ENCODE data around the gene CLMP. TPM values are rescaled to one million over a fixed set of nuclear protein-coding genes. Genes with fewer than 3 reads are reported as not detected.
A peak's percentile ranks its signal among the peaks of the same experiment; 100 is the strongest.

CLMP gene
- total RNA-seq, 2 donors from 2014 or later: 10.1 to 22.1 TPM

GRCh38 chr11:123046473-123047259 lies 148.4 kb downstream of the CLMP start:
- 58 to 67% methylated on average over 5 of the region's 5 CpGs for WGBS, 2 donors
- intact Hi-C loops (cut with DNase I): no loop called here
- Histone ChIP-seq H3K36me3 (replicated peaks in 1 of 2; ENCODE audit: insufficient read depth in 1 of 2, low read depth in 2 of 2) (no peaks in the 10 kb centered on the region), H3K27ac (no peak overlapping the region), H3K4me3 (no peak overlapping the region), H3K9me3 (no peaks in the 10 kb centered on the region), H3K27me3 (no peaks in the 10 kb centered on the region), H3K4me1 (no peaks in the 10 kb centered on the region)
- DNase-seq (peak in 1 of 4 donors; percentile 29), ATAC-seq (no peak)
- no peak for TF ChIP-seq CTCF (IDR thresholded peaks at IDR 0.05)

- TF ChIP-seq POLR2A (IDR thresholded peaks at IDR 0.05) (no peak), CTCF (IDR thresholded peaks at IDR 0.05) (no peak)
- Histone ChIP-seq H3K36me3 (replicated peaks in 1 of 2; ENCODE audit: insufficient read depth in 1 of 2, low read depth in 2 of 2) (no peaks in the 10 kb centered on the region), H3K27ac (no peak overlapping the region), H3K4me1 (no peaks in the 10 kb centered on the region), H3K4me3 (no peak overlapping the region), H3K27me3 (no peaks in the 10 kb centered on the region), H3K9me3 (no peaks in the 10 kb centered on the region)
- intact Hi-C loops (cut with DNase I): no loop called here
- DNase-seq (no peak), ATAC-seq (no peak)
- 90 to 100% methylated on average over 1 of the region's 1 CpG for WGBS, 2 donors
Observed at GRCh38 chr11:123045101-123045500, 149.9 kb downstream of the CLMP start.

- Histone ChIP-seq H3K27ac (no peak overlapping the region), H3K36me3 (replicated peaks in 1 of 2; ENCODE audit: insufficient read depth in 1 of 2, low read depth in 2 of 2) (no peaks in the 10 kb centered on the region), H3K27me3 (no peaks in the 10 kb centered on the region), H3K4me1 (no peaks in the 10 kb centered on the region), H3K9me3 (no peaks in the 10 kb centered on the region), H3K4me3 (no peak overlapping the region)
- TF ChIP-seq POLR2A (IDR thresholded peaks at IDR 0.05) (no peak), CTCF (IDR thresholded peaks at IDR 0.05) (no peak)
- no peak for DNase-seq
- intact Hi-C loops (cut with DNase I): no loop called here
- ATAC-seq: no peak
- 83 to 90% methylated on average over 8 to 10 of the region's 10 CpGs for WGBS, 2 donors
Observed at GRCh38 chr11:123041185-123041584, 153.9 kb downstream of the CLMP start.

GRCh38 chr11:123040111-123040432 lies 155.0 kb downstream of the CLMP start:
- WGBS, 2 donors: 67 to 69% methylated on average over 10 to 11 of the region's 11 CpGs
- H3K27me3 ChIP-seq: no peaks in the 10 kb centered on the region
- H3K27ac ChIP-seq: no peak overlapping the region
- TF ChIP-seq POLR2A (IDR thresholded peaks at IDR 0.05): no peak
- TF ChIP-seq CTCF (IDR thresholded peaks at IDR 0.05): no peak
- H3K4me3 ChIP-seq: no peak overlapping the region
- no peaks in the 10 kb centered on the region for H3K36me3 ChIP-seq (replicated peaks in 1 of 2; ENCODE audit: insufficient read depth in 1 of 2, low read depth in 2 of 2)
- no peaks in the 10 kb centered on the region for H3K4me1 ChIP-seq
- no peak for DNase-seq
- H3K9me3 ChIP-seq: no peaks in the 10 kb centered on the region
- intact Hi-C loops (cut with DNase I): no loop called here
- no peak for ATAC-seq

GRCh38 chr11:123035831-123036230 lies 159.2 kb downstream of the CLMP start:
- H3K27ac ChIP-seq: no peak overlapping the region
- no peak overlapping the region for H3K4me3 ChIP-seq
- H3K9me3 ChIP-seq: no peaks in the 10 kb centered on the region
- H3K36me3 ChIP-seq (replicated peaks in 1 of 2; ENCODE audit: insufficient read depth in 1 of 2, low read depth in 2 of 2): no peaks in the 10 kb centered on the region
- intact Hi-C loops (cut with DNase I): no loop called here
- no peaks in the 10 kb centered on the region for H3K27me3 ChIP-seq
- no peak for TF ChIP-seq CTCF (IDR thresholded peaks at IDR 0.05)
- TF ChIP-seq POLR2A (IDR thresholded peaks at IDR 0.05): no peak
- ATAC-seq (no peak), DNase-seq (peak in 1 of 4 donors; percentile 62)
- no peaks in the 10 kb centered on the region for H3K4me1 ChIP-seq
- 71 to 85% methylated on average over 10 of the region's 10 CpGs for WGBS, 2 donors

Measured in body of pancreas (tissue), 4 donors.